Measurements from ENCODE around the gene SDHB.

DNA sequence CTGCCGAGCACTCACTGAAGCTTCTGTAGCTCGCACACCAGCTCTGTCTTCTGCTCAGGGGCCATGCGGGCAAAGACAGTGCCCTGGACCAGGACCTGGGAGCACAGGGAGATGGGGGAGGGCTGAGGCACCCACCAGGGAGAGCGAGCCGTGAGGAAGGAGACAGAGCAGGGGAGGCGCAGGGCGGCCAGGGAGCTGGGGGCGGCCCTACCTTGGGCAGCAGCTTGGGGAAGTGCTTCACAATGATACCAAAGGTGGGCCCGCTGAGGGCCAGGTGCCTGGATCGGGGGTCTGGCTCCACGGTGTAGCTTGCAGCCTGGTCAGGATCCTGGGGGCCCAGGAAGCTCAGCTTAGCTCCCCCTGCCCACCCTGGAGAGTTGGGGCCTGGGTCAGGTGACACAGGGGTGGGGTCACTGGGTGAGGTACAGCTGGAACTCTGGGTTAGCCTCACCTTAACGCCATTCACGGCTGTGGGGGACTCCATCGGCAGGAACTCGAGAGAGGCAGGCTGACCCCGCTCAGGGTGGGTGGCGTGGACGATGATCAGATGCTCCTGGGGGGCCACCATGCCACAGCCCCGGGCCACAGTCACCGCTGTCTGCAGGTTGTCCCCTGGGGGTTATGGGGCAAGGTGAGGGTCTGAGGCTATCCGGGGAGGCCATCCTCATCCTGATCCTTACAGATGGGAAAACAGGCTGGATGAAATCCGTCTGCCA, 64.0 kb downstream of the SDHB start:
- TF ChIP-seq, protein P1, sequence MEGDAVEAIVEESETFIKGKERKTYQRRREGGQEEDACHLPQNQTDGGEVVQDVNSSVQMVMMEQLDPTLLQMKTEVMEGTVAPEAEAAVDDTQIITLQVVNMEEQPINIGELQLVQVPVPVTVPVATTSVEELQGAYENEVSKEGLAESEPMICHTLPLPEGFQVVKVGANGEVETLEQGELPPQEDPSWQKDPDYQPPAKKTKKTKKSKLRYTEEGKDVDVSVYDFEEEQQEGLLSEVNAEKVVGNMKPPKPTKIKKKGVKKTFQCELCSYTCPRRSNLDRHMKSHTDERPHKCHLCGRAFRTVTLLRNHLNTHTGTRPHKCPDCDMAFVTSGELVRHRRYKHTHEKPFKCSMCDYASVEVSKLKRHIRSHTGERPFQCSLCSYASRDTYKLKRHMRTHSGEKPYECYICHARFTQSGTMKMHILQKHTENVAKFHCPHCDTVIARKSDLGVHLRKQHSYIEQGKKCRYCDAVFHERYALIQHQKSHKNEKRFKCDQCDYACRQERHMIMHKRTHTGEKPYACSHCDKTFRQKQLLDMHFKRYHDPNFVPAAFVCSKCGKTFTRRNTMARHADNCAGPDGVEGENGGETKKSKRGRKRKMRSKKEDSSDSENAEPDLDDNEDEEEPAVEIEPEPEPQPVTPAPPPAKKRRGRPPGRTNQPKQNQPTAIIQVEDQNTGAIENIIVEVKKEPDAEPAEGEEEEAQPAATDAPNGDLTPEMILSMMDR (IDR thresholded peaks at IDR 0.05): no peak
- no peak for TF ChIP-seq POLR2AphosphoS5 (IDR thresholded peaks at IDR 0.05)

Data from sigmoid colon (tissue), 4 donors.